BJ (cell line): ENCODE results near the gene ABCC11. TPM values are rescaled to one million over a fixed set of nuclear protein-coding genes. Genes with fewer than 3 reads are reported as not detected.
A peak's percentile ranks its signal among the peaks of the same experiment; 100 is the strongest.

Experiments used
- CTCF ChIA-PET: fragments of 350-600 bp; formaldehyde crosslinking; extraction: SDS; loops from one replicate; lab custom pipeline; 2021; ENCODE audit warnings: antibody characterized with exemption, inconsistent platforms; lab: Yijun Ruan, JAX
- POLR2A ChIA-PET: fragments of 300-600 bp; sonication (Branson Sonifier 250); formaldehyde crosslinking; extraction: SDS; loops from one replicate; lab custom pipeline; 2021; ENCODE audit warnings: antibody characterized with exemption; lab: Charles Lee
- DNase-seq: peaks from one replicate; pipeline ENCODE4 v3.0.0-alpha.2; 2011; ENCODE audit warnings: low read depth
- H3K27me3 ChIP-seq: 2 replicates; pipeline ENCODE4 v1.6.0; 2011; ENCODE audit warnings: low read length; ENCODE audit not compliant: control insufficient read depth, insufficient read depth
- H3K36me3 ChIP-seq: 2 replicates; pipeline ENCODE4 v1.5.1; 2011; ENCODE audit warnings: low read length; ENCODE audit not compliant: control insufficient read depth, insufficient read depth
- H3K4me3 ChIP-seq: 2 replicates; pipeline ENCODE4 v1.5.1; 2011; ENCODE audit warnings: low read depth, mild to moderate bottlenecking, control low read depth, low read length
- polyA plus RNA-seq: library from polyadenylated mRNA; depleted of rRNA; stranded (reverse); fragments of >200 nt; gene quantifications from 2 replicates; pipeline ENCODE4 v1.2.3, GENCODE V29; 2011
- TF ChIP-seq, protein P1 (sequence below): IDR thresholded peaks from 2 replicates; pipeline ENCODE4 v1.5.1; 2011; ENCODE audit warnings: low read depth, mild to moderate bottlenecking, control low read depth, inconsistent platforms, low read length, moderate library complexity; ENCODE audit not compliant: insufficient read depth

ABCC11 gene
- polyA plus RNA-seq, 1 experiment: 0.06 TPM

DNA sequence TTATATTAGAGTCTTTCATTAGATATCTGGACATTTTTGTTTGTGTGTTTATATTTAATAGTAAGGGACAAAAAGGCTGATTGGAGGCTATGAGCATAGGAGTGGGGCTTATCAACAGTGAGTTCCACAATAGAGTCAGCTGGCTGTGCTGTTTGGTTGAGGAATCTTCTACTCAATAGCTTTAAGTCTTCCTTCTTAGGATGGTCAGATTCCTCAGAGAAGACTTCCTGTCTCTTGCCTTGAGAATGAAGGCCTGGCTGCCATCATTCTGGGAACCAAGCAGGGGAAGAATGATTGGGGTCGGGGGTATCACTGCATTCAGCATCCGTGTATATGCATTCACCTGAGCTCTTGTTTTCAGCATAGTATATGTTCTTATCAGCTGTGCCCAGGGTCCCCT lies 31.9 kb upstream of the ABCC11 start:
- Histone ChIP-seq H3K4me3 (no peak overlapping the region), H3K27me3 (no peaks in the 10 kb centered on the region), H3K36me3 (no peaks in the 10 kb centered on the region)
- POLR2A ChIA-PET: no interaction called here
- DNase-seq: no peak
- TF ChIP-seq, protein P1, sequence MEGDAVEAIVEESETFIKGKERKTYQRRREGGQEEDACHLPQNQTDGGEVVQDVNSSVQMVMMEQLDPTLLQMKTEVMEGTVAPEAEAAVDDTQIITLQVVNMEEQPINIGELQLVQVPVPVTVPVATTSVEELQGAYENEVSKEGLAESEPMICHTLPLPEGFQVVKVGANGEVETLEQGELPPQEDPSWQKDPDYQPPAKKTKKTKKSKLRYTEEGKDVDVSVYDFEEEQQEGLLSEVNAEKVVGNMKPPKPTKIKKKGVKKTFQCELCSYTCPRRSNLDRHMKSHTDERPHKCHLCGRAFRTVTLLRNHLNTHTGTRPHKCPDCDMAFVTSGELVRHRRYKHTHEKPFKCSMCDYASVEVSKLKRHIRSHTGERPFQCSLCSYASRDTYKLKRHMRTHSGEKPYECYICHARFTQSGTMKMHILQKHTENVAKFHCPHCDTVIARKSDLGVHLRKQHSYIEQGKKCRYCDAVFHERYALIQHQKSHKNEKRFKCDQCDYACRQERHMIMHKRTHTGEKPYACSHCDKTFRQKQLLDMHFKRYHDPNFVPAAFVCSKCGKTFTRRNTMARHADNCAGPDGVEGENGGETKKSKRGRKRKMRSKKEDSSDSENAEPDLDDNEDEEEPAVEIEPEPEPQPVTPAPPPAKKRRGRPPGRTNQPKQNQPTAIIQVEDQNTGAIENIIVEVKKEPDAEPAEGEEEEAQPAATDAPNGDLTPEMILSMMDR: no peak
- CTCF ChIA-PET: no interaction called here

DNA sequence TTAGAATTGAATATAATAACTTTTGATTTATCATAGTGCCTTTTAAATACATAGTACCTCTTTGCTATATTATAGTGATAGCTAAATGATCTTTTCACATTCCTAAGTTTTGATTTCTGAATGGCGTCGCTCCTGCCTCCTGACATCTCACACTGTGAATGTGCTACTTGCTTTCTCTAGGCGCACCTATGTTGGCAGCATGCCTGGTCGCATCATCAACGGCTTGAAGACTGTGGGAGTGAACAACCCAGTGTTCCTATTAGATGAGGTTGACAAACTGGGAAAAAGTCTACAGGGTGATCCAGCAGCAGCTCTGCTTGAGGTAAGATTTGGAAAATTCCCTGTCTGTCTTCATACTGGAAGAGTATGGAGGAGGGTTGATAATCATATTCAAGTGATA lies 29.8 kb upstream of the ABCC11 start:
- DNase-seq: no peak
- TF ChIP-seq, protein P1: no peak
- CTCF ChIA-PET: interaction anchor here (0.6 kb wide), 2 partner anchors 77 to 341 kb away, joined by 3 to 6 read pairs; no protein-coding TSS in a partner anchor
- Histone ChIP-seq H3K36me3 (no peaks in the 10 kb centered on the region), H3K4me3 (no peak overlapping the region), H3K27me3 (no peaks in the 10 kb centered on the region)
- POLR2A ChIA-PET: no interaction called here

DNA sequence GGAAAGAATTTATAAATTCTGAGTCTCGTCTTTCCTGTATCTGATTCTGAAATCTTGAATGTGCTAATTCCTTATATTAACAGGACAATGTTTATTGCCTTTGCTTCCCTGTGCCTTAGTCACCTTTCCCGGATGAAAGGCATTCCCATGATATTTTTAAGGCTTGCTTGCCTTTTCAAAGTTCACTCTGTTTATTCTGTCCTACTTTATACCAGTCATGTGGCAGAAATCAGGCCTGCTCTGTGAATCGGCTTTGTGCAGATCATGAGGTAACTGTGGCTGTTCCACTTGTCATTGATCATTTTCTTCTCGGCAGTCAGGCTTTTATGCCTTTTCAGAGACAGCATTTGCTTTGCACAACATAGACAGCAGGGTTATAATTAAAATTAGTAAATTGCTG lies 28.8 kb upstream of the ABCC11 start:
- ChIA-PET CTCF (no interaction called here), POLR2A (no interaction called here)
- Histone ChIP-seq H3K36me3 (no peaks in the 10 kb centered on the region; the same call in 1 of the 2 replicates), H3K4me3 (no peak overlapping the region), H3K27me3 (no peaks in the 10 kb centered on the region)
- TF ChIP-seq, protein P1: no peak
- DNase-seq: peak; percentile 4

DNA sequence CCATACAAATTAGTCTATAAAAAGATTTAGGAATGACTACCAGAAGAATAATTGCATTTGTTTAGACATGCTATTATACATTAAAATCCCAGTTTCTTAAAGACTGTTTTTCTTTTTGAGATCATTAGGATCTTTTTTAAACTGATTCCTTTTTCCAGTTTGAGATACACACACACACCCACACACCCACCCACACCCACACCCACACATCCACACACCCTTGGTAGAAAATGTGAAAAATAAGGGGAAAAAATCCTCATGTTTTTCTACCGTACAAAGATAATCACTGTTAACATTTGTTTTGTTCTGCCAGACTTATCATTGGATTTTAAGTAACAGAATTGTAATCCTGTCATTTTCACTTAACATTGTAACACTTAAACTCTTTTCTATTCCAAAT lies 27.1 kb upstream of the ABCC11 start:
- TF ChIP-seq, protein P1: no peak
- POLR2A ChIA-PET: no interaction called here
- Histone ChIP-seq H3K36me3 (no peaks in the 10 kb centered on the region; the same call in 1 of the 2 replicates), H3K4me3 (no peak overlapping the region), H3K27me3 (no peaks in the 10 kb centered on the region)
- DNase-seq: no peak
- CTCF ChIA-PET: interaction anchor here (1.2 to 1.6 kb wide), 2 partner anchors 12 to 349 kb away, joined by 3 to 6 read pairs; no protein-coding TSS in a partner anchor

DNA sequence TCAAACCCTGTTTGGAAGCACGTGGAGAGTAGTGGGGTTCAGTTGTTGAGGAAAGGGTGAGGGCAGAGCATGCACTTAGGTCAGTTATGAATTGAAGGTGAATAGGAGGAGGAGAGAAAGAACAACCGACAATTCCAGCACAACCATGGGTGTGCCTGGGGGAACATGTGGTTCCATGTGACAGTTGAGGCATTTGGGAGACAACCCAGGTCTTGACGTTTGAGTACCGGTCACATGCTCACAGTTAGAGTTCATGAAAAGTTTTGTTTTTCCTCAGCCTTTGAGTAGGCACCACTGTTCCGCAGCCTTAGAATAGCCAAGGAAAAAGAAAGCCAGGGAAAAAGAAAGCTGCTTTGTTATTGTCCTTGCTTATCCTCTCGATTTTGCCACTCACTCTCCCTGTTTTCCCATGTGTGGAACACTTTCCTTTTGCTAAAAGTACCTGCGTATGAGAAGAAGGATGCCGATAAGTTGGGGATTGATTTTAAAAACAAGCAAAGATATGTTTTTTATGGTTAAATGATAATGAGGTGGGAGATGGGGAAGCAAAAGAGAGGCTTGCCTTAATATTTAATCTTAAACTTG lies 25.6 kb upstream of the ABCC11 start:
- TF ChIP-seq, protein P1: no peak
- POLR2A ChIA-PET: no interaction called here

More for the DNA sequence above, 25.6 kb upstream of the ABCC11 start:
- CTCF ChIA-PET: no interaction called here
- Histone ChIP-seq H3K4me3 (no peak overlapping the region), H3K27me3 (no peaks in the 10 kb centered on the region), H3K36me3 (no peaks in the 10 kb centered on the region; the same call in 1 of the 2 replicates)
- DNase-seq: no peak
